ENCODE data around the gene PAWR.

Gene PAWR

DNA sequence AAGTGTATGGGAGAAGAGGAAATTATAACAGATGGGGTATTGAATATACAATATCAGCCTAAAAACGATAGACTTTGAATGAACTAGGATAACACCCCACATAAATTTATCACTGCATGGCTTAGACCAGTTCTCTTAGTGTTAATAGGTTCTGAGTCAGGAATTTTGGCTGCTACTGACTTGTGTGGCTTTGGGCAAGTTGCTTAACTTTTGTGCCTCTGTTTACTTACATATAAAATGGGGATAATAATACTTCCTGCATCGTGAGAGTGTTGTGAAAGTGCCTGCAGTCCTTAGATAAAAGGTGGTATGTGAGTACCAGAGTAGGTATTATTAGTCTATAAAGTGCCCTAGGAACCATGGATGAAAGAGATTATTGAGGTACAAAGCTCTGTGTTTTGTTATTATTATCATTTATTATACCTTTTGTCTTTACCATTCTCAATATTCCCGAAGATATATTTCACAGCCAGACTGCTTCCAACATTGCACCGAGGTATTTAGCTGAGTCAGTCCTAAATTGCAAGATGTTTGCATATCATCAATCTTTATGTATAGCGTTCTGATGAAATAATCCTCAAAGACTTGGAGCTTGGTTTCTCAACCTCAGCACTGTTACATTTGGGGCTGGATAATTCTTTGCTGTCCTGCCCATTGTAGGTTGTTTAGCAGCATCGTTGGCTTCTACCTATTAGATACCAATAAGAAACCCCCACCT lies 2.3 kb upstream of the PAWR start:
- no peak overlapping the region; the same call in 1 of the 2 replicates for H3K4me3 ChIP-seq (ENCODE audit: low read depth, low read length)
- TF ChIP-seq, protein P1, sequence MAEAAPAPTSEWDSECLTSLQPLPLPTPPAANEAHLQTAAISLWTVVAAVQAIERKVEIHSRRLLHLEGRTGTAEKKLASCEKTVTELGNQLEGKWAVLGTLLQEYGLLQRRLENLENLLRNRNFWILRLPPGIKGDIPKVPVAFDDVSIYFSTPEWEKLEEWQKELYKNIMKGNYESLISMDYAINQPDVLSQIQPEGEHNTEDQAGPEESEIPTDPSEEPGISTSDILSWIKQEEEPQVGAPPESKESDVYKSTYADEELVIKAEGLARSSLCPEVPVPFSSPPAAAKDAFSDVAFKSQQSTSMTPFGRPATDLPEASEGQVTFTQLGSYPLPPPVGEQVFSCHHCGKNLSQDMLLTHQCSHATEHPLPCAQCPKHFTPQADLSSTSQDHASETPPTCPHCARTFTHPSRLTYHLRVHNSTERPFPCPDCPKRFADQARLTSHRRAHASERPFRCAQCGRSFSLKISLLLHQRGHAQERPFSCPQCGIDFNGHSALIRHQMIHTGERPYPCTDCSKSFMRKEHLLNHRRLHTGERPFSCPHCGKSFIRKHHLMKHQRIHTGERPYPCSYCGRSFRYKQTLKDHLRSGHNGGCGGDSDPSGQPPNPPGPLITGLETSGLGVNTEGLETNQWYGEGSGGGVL (tag by site-specific recombination; IDR thresholded peaks at IDR 0.05) = no peak
- TF ChIP-seq ZBTB21 (tag by site-specific recombination; IDR thresholded peaks at IDR 0.05) (no peak), ZNF529 (tag by site-specific recombination; IDR thresholded peaks at IDR 0.05; ENCODE audit: insufficient replicate concordance) (no peak), ZNF24 (tag by site-specific recombination; IDR thresholded peaks at IDR 0.05) (no peak), ZFP37 (tag by site-specific recombination; IDR thresholded peaks at IDR 0.05) (no peak), ZNF701 (tag by site-specific recombination; IDR thresholded peaks at IDR 0.05) (no peak), ZNF555 (tag by site-specific recombination; conservative IDR thresholded peaks at IDR 0.05) (no peak), REPIN1 (tag by site-specific recombination; IDR thresholded peaks at IDR 0.05; ENCODE audit: low read depth) (no peak), ZNF239 (tag by site-specific recombination; IDR thresholded peaks at IDR 0.05) (no peak), ZNF571 (tag by site-specific recombination; IDR thresholded peaks at IDR 0.05) (no peak), ZNF266 (tag by site-specific recombination; IDR thresholded peaks at IDR 0.05; ENCODE audit: low read depth) (no peak), ZNF157 (tag by site-specific recombination; IDR thresholded peaks at IDR 0.05) (no peak)
- TF ChIP-seq, protein P2, sequence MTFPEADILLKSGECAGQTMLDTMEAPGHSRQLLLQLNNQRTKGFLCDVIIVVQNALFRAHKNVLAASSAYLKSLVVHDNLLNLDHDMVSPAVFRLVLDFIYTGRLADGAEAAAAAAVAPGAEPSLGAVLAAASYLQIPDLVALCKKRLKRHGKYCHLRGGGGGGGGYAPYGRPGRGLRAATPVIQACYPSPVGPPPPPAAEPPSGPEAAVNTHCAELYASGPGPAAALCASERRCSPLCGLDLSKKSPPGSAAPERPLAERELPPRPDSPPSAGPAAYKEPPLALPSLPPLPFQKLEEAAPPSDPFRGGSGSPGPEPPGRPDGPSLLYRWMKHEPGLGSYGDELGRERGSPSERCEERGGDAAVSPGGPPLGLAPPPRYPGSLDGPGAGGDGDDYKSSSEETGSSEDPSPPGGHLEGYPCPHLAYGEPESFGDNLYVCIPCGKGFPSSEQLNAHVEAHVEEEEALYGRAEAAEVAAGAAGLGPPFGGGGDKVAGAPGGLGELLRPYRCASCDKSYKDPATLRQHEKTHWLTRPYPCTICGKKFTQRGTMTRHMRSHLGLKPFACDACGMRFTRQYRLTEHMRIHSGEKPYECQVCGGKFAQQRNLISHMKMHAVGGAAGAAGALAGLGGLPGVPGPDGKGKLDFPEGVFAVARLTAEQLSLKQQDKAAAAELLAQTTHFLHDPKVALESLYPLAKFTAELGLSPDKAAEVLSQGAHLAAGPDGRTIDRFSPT (tag by site-specific recombination; IDR thresholded peaks at IDR 0.05) = no peak
- TF ChIP-seq, protein P3, sequence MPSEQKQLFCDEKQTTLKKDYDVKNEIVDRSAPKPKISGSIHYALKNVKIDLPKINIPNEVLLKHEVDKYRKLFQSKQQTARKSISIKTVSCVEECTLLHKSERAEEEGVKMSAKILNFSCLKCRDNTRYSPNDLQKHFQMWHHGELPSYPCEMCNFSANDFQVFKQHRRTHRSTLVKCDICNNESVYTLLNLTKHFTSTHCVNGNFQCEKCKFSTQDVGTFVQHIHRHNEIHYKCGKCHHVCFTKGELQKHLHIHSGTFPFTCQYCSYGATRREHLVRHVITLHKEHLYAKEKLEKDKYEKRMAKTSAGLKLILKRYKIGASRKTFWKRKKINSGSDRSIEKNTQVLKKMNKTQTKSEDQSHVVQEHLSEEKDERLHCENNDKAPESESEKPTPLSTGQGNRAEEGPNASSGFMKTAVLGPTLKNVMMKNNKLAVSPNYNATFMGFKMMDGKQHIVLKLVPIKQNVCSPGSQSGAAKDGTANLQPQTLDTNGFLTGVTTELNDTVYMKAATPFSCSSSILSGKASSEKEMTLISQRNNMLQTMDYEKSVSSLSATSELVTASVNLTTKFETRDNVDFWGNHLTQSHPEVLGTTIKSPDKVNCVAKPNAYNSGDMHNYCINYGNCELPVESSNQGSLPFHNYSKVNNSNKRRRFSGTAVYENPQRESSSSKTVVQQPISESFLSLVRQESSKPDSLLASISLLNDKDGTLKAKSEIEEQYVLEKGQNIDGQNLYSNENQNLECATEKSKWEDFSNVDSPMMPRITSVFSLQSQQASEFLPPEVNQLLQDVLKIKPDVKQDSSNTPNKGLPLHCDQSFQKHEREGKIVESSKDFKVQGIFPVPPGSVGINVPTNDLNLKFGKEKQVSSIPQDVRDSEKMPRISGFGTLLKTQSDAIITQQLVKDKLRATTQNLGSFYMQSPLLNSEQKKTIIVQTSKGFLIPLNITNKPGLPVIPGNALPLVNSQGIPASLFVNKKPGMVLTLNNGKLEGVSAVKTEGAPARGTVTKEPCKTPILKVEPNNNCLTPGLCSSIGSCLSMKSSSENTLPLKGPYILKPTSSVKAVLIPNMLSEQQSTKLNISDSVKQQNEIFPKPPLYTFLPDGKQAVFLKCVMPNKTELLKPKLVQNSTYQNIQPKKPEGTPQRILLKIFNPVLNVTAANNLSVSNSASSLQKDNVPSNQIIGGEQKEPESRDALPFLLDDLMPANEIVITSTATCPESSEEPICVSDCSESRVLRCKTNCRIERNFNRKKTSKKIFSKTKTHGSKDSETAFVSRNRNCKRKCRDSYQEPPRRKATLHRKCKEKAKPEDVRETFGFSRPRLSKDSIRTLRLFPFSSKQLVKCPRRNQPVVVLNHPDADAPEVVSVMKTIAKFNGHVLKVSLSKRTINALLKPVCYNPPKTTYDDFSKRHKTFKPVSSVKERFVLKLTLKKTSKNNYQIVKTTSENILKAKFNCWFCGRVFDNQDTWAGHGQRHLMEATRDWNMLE (tag by site-specific recombination; conservative IDR thresholded peaks at IDR 0.05; ENCODE audit: low read depth) = no peak
- TF ChIP-seq, protein P4, sequence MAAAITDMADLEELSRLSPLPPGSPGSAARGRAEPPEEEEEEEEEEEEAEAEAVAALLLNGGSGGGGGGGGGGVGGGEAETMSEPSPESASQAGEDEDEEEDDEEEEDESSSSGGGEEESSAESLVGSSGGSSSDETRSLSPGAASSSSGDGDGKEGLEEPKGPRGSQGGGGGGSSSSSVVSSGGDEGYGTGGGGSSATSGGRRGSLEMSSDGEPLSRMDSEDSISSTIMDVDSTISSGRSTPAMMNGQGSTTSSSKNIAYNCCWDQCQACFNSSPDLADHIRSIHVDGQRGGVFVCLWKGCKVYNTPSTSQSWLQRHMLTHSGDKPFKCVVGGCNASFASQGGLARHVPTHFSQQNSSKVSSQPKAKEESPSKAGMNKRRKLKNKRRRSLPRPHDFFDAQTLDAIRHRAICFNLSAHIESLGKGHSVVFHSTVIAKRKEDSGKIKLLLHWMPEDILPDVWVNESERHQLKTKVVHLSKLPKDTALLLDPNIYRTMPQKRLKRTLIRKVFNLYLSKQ (tag by site-specific recombination; IDR thresholded peaks at IDR 0.05; ENCODE audit: borderline replicate concordance) = no peak
- TF ChIP-seq, protein P5, sequence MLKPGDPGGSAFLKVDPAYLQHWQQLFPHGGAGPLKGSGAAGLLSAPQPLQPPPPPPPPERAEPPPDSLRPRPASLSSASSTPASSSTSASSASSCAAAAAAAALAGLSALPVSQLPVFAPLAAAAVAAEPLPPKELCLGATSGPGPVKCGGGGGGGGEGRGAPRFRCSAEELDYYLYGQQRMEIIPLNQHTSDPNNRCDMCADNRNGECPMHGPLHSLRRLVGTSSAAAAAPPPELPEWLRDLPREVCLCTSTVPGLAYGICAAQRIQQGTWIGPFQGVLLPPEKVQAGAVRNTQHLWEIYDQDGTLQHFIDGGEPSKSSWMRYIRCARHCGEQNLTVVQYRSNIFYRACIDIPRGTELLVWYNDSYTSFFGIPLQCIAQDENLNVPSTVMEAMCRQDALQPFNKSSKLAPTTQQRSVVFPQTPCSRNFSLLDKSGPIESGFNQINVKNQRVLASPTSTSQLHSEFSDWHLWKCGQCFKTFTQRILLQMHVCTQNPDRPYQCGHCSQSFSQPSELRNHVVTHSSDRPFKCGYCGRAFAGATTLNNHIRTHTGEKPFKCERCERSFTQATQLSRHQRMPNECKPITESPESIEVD (tag by site-specific recombination; IDR thresholded peaks at IDR 0.05) = no peak
- TF ChIP-seq, protein P6, sequence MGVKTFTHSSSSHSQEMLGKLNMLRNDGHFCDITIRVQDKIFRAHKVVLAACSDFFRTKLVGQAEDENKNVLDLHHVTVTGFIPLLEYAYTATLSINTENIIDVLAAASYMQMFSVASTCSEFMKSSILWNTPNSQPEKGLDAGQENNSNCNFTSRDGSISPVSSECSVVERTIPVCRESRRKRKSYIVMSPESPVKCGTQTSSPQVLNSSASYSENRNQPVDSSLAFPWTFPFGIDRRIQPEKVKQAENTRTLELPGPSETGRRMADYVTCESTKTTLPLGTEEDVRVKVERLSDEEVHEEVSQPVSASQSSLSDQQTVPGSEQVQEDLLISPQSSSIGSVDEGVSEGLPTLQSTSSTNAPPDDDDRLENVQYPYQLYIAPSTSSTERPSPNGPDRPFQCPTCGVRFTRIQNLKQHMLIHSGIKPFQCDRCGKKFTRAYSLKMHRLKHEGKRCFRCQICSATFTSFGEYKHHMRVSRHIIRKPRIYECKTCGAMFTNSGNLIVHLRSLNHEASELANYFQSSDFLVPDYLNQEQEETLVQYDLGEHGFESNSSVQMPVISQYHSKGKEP (tag by site-specific recombination; IDR thresholded peaks at IDR 0.05) = no peak
- TF ChIP-seq, protein P7, sequence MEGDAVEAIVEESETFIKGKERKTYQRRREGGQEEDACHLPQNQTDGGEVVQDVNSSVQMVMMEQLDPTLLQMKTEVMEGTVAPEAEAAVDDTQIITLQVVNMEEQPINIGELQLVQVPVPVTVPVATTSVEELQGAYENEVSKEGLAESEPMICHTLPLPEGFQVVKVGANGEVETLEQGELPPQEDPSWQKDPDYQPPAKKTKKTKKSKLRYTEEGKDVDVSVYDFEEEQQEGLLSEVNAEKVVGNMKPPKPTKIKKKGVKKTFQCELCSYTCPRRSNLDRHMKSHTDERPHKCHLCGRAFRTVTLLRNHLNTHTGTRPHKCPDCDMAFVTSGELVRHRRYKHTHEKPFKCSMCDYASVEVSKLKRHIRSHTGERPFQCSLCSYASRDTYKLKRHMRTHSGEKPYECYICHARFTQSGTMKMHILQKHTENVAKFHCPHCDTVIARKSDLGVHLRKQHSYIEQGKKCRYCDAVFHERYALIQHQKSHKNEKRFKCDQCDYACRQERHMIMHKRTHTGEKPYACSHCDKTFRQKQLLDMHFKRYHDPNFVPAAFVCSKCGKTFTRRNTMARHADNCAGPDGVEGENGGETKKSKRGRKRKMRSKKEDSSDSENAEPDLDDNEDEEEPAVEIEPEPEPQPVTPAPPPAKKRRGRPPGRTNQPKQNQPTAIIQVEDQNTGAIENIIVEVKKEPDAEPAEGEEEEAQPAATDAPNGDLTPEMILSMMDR (tag by site-specific recombination; IDR thresholded peaks at IDR 0.05) = no peak
- peaks cover 14% of the 10 kb centered on the region for H3K4me1 ChIP-seq (ENCODE audit: control insufficient read depth, insufficient read depth, low read length)
- no peaks in the 10 kb centered on the region for H3K36me3 ChIP-seq (ENCODE audit: control insufficient read depth in 2 of 2, insufficient read depth in 1 of 2, low read length in 2 of 2)
- POLR2A ChIA-PET = interaction anchor here (0.6 to 1.2 kb wide), 3 partner anchors 15 to 368 kb away, joined by 3 read pairs; no protein-coding TSS in a partner anchor
- H3K27ac ChIP-seq (ENCODE audit: extremely low read depth, low read depth, low read length) = no peak overlapping the region
- no peaks in the 10 kb centered on the region for H3K9me3 ChIP-seq (ENCODE audit: control insufficient read depth, insufficient read depth, low read depth, low read length)
- CTCF ChIA-PET = interaction anchor here (0.6 to 1.4 kb wide), 2 partner anchors 44 to 146 kb away, joined by 3 to 4 read pairs; no protein-coding TSS in a partner anchor
